GM21786 (cell line): ENCODE data around the gene DYNLT4.
"Not testable (repeated sequence)": the region's sequence is repeated elsewhere in the genome, so short reads cannot be mapped to it uniquely, and the experiment has no call there.

Experiments
- ATAC-seq: cut with Tn5 transposase; IDR thresholded peaks from one replicate; pipeline ENCODE4 v1.9.1; 2021; ENCODE audit not compliant: unreplicated experiment

DYNLT4 gene

DNA sequence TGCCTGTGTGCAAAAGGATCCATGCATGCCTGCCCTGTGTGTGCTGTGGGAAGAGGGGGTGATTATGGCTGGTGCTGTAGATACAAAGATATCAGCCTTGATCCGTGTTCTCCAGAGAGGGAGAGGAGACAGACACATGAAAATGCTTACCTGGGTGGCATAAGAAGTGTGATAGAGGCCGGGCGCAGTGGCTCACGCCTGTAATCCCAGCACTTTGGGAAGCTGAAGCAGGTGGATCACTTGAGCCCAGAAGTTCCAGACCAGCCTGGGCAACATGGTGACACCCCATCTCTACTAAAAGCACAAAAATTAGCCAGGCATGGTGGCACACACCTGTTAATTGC is 3.6 kb upstream of the DYNLT4 start:
- not testable (repeated sequence) for ATAC-seq

DNA sequence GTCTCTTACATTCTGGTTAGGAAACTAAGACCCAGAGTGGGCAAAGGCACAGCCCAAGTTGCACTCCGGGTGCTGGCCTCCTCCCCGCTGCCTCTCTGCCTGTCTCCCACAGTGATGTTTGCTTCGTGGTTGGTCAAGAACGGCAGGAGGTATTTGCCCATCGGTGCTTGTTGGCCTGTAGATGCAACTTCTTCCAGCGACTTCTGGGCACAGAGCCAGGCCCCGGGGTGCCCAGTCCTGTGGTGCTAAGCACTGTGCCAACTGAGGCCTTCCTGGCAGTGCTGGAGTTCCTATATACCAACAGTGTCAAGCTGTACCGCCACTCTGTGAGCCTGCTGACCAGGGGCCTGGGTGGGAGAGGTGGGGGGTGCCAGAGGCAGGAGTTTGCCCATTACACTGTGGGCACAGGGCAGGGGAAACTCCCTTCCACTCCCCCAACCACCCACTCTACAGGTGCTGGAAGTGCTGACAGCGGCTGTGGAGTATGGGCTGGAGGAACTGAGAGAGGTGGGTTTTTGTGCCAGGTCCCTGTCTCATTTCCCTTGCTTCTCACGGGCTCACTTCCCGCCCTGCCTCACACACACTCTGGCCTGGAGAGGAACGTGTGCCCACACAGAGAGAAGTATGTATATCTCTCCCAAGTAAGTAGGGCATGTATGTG is 3.1 kb upstream of the DYNLT4 start:
- no peak for ATAC-seq

DNA sequence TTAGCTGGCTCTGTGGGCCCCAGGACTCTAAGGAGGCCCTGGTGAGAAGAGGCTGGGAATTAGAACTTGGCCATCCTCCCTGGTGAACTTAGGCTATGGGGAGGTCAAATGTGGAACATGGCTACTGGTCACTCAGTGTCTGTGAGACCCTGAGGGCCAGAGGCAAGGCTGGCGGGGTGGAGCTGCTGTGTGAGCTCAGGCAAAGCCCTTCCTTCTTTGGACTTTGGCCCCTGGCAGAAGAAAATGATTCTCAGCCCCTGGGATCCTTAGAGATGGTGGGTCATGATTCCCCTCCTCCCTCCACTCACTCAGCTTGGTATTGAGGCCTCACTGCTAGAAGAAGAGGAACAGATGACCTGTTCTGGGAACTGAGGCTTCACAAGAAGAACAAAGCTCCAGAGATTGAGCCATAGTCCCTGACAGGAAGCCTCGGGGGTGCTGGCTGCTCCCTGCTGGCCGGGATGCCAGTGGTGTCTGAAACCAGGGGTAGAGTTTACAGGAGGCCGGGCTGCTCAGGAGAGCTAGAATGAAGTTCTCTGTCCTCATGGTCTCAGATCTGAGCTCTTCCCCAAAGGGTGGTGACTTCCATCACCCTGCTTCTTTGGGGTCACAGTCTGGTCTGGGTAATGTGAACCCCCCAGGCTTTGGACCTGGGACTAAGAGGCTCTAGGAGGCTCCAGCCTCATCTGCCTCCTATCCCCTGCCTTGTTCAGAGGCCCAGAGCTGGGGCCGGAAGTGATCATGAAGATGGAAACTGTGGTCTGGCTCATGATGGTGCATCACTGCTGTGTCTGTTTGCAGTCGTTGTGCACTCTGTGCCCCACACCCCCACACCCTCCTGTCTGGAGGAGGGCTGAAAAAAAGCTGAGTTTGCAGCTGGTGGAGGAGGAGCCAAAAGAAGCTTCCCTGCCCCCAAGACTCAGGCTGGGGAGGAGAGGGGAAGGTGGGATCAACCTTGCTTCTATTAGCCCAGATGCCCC is 2.1 kb upstream of the DYNLT4 start:
- ATAC-seq, result peak; percentile 49

- peak; percentile 30 for ATAC-seq
Measured at GRCh38 chr1:44808063-44808937, 1.1 kb upstream of the DYNLT4 start, which contains the start of gene BTBD19. TSS of gene BTBD19 (plus strand) at chr1:44808523. CDS start at chr1:44808821, 298 bp downstream.

DNA sequence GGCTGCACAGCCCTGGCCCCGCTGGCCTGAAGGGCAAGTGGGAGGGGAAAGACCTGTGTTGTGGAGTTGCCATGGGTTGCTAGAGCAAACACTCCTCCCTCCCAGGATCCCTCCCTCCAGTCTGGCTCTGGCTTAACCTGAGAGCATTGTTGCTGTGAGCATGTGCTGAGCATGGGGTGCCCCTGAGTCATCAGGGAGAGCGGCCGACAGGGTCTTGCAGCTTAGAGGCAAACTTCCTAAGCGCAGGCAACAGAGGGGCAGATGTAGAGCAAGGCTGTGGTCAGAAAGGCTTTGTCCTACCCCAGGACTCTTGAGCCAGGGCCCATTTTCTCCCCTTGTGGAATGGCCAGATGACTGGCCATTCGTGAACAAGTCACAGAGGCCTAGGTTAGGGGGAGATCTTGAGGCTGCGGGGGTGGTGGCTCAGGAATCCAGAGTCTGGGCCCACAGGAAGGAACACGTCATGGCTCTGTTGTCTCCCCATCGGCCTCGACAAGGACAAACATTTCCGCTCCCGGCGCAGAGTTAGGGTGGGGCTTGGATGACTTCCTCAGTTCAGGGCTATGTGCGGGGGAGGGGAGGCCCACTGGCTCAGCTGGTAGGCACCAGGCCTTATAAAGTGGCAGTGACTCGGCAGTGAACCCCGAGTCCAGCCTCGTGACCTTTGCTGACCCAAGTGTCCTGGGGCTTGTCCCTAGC is 362 bp upstream of the DYNLT4 start:
- ATAC-seq, result peak; percentile 39

DNA sequence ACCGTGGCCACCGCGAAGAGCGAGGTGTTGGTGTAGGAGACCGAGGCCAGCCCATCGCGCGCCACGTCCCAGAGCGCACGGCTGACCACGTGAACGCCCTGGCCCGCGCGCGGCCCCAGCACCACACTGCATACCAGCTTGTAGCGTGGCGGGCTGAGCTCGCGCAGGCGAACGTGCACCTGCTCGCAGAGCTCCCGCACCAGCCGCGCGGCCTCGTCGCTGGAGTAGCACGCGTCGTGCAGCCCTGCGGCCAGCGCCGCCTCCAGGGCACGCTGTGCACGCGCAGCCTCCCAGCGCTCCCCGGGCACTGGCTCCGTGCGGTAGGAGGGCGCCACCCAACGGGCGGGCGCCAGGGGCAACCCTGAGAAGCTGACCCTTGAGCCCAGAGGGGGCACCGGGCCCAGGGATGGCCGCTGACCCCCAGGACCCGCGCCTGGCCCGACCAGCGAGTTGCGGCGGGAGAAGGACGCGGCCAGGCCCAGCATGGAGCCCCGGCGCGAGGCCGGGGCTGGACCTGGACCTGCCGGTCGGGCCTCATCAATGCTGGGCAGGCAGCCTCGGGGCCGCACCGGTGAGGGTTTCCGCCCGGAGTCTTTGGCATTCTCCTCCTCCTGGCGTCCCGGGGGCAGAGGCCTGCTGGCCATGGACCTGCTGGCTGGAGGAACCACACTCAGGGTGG is 987 bp downstream of the DYNLT4 start:
- ATAC-seq, result no peak

GRCh38 chr1:44805311-44806024 is 1.7 kb downstream of the DYNLT4 start:
- no peak for ATAC-seq

GRCh38 chr1:44803312-44804095 is 3.6 kb downstream of the DYNLT4 start:
- ATAC-seq, result no peak

DNA sequence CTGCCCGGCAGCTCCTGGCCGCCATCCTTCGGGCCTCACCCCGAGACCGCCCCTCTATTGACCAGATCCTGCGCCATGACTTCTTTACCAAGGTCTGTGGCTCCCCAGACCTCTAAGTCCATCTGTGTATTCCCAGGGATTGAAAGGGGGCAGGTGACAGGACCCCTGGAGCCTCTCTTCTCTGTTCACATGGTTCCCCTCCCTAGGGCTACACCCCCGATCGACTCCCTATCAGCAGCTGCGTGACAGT is 4.2 kb downstream of the DYNLT4 start:
- ATAC-seq, result no peak

DNA sequence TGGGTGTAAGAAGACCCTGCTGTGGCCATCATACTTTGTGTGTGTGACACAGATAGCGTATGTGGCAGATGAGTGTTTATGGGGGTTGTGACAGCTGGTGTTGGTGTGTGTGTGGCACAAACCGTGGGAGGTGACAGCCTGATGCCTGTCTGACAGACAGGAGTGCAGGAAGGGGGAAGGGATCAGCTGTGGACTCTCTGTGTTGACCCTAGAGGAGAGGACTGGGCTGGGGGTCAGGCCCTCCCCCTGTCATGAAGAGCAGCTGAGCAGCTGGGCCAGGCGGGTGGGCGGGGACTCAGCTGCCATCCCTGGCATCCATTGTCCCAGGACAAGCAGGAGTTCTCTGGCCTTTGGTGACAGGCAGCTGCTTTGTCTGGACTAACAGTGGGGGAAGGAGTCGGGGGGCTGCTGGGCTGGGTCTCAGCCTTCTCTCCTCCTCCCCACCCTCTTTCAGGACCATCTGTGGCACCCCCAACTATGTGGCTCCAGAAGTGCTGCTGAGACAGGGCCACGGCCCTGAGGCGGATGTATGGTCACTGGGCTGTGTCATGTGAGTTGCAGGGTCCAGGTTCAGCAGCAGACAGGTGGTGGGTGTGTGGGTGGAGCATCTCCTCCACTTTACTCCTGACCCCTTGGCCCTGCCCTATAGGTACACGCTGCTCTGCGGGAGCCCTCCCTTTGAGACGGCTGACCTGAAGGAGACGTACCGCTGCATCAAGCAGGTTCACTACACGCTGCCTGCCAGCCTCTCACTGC is 4.7 kb downstream of the DYNLT4 start:
- ATAC-seq, result no peak

- no peak for ATAC-seq
Measured at GRCh38 chr1:44801491-44802305, 5.5 kb downstream of the DYNLT4 start.

DNA sequence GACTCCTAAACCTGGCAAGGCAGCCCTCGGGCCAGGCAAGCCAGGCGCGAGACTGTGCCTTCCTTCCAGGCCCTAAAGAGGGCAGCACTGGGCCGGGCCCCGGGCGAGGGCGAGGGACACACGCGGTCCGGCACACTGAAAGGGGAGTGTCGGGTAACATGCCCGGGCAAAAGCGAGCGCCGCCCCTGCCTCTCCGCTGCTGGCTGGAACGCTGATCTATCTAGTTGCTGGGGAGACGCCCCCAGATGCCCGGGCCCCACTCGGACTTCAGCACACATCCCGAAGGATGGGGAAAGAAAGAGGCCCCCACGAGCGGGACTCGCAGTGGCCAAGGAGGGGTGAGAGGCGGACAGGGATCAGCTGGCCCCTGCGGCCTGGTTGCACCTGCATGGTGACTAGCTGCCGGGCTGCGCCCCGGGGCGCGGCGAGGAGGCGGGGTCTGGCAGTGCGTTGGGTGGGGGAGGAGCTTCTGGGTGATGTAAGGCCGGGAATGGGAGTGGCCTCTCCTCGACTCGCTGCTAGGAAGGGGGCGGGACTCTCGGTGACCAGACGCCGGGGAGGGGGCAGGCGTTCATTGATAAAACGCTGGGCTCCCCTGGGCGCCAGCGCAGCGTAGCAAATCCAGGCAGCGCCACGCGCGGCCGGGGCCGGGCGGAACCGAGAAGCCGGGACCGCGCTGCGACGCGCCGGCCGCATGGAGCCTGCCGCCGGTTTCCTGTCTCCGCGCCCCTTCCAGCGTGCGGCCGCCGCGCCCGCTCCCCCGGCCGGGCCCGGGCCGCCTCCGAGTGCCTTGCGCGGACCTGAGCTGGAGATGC is 7.2 kb downstream of the DYNLT4 start, which contains the start of gene PLK3:
Gene PLK3 (plus strand): TSS at position 608 of the 815 bp plus-strand sequence. CDS start 87 bp downstream, at position 695.
- ATAC-seq, result peak; percentile 79

GRCh38 chr1:44798481-44799365 is 8.4 kb downstream of the DYNLT4 start:
- no peak for ATAC-seq

- not testable (repeated sequence) for ATAC-seq
Measured at GRCh38 chr1:44797886-44798285, 9.3 kb downstream of the DYNLT4 start.

GRCh38 chr1:44792736-44793502 is 14.2 kb downstream of the DYNLT4 start:
- ATAC-seq, result no peak
